IMR-90 (cell line): ENCODE results near the gene AKAP6. TPM values are rescaled to one million over a fixed set of nuclear protein-coding genes. Genes with fewer than 3 reads are reported as not detected.

Experiments
- ATAC-seq: fragments of 200-7000 bp; cut with Tn5 transposase; 2 replicates; pipeline ENCODE4 v1.9.1; 2020; ENCODE audit warnings: low read depth, mild to moderate bottlenecking, moderate library complexity
- BruUV-seq: library from RNA; stranded (reverse); fragments of 400-500 nt; replicated peaks from 2 replicates; lab custom pipeline; 2021; lab: Mats Ljungman, UMichigan
- CTCF ChIA-PET: fragments of 300-600 bp; formaldehyde crosslinking; extraction: SDS; loops from one replicate; lab custom pipeline; 2021; ENCODE audit warnings: antibody characterized with exemption; lab: Yijun Ruan, JAX
- POLR2A ChIA-PET: fragments of 300-600 bp; sonication (Branson Sonifier 250); formaldehyde crosslinking; loops from one replicate; lab custom pipeline; 2022; ENCODE audit warnings: antibody characterized with exemption; ENCODE audit not compliant: unreplicated experiment; lab: Charles Lee
- DNase-seq: peaks from one replicate; pipeline ENCODE4 v3.0.0; 2013
- H2AFZ ChIP-seq: replicated peaks from 2 replicates; pipeline ENCODE3; 2013; ENCODE audit warnings: low read length, mild to moderate bottlenecking; ENCODE audit not compliant: poor library complexity
- H2AK5ac ChIP-seq: 2 replicates; pipeline ENCODE4 v1.6.1; 2013; ENCODE audit warnings: low read depth, low read length, inconsistent platforms
- H2AK9ac ChIP-seq: replicated peaks from 2 replicates; pipeline ENCODE3; 2013; ENCODE audit warnings: mild to moderate bottlenecking, low read depth, low read length, moderate library complexity; ENCODE audit not compliant: poor library complexity
- H2BK120ac ChIP-seq: 2 replicates; pipeline ENCODE4 v1.6.1; 2013; ENCODE audit warnings: low read depth, low read length, inconsistent platforms
- H2BK15ac ChIP-seq: 3 replicates; pipeline ENCODE4 v1.6.1; 2013; ENCODE audit warnings: low read depth, low read length, inconsistent platforms
- H2BK20ac ChIP-seq: 2 replicates; pipeline ENCODE4 v1.6.1; 2013; ENCODE audit warnings: low read depth, mild to moderate bottlenecking, inconsistent platforms, low read length, moderate library complexity
- H2BK5ac ChIP-seq: 2 replicates; pipeline ENCODE4 v1.6.1; 2013; ENCODE audit warnings: mild to moderate bottlenecking, low read depth, low read length, inconsistent platforms; ENCODE audit not compliant: poor library complexity, severe bottlenecking
- H3K14ac ChIP-seq: replicated peaks from 2 replicates; pipeline ENCODE4 v1.6.1; 2013; ENCODE audit warnings: low read depth, low read length, inconsistent platforms
- H3K18ac ChIP-seq: 2 replicates; pipeline ENCODE4 v1.6.1; 2013; ENCODE audit warnings: low read depth, low read length, control low read depth
- H3K23ac ChIP-seq: 2 replicates; pipeline ENCODE4 v1.6.1; 2013; ENCODE audit warnings: low read depth, low read length, inconsistent platforms
- H3K27ac ChIP-seq: 2 replicates; pipeline ENCODE4 v1.5.1; 2013; ENCODE audit warnings: mild to moderate bottlenecking, control low read depth, low read length; ENCODE audit not compliant: insufficient read depth
- H3K27me3 ChIP-seq: 2 replicates; pipeline ENCODE4 v1.6.1; 2013; ENCODE audit warnings: low read length; ENCODE audit not compliant: control insufficient read depth, insufficient read depth
- H3K36me3 ChIP-seq: 2 replicates; pipeline ENCODE4 v1.6.1; 2013; ENCODE audit warnings: low read length, mixed read lengths; ENCODE audit not compliant: control insufficient read depth, insufficient read depth
- H3K4ac ChIP-seq: 2 replicates; pipeline ENCODE4 v1.6.1; 2013; ENCODE audit warnings: low read depth, low read length, inconsistent platforms
- H3K4me1 ChIP-seq: 2 replicates; pipeline ENCODE4 v1.6.1; 2013; ENCODE audit warnings: low read length, mixed read lengths; ENCODE audit not compliant: control insufficient read depth, insufficient read depth
- H3K4me2 ChIP-seq: 2 replicates; pipeline ENCODE4 v1.6.1; 2013; ENCODE audit warnings: low read depth, mild to moderate bottlenecking, control low read depth, low read length, moderate library complexity
- H3K4me3 ChIP-seq: 2 replicates; pipeline ENCODE4 v1.5.1; 2013; ENCODE audit warnings: low read depth, mild to moderate bottlenecking, control low read depth, low read length, moderate library complexity; ENCODE audit not compliant: insufficient read depth
- H3K56ac ChIP-seq: 2 replicates; pipeline ENCODE4 v1.6.1; 2013; ENCODE audit warnings: low read length, inconsistent platforms; ENCODE audit not compliant: insufficient read depth; ENCODE audit errors: extremely low read depth
- H3K79me1 ChIP-seq, 2 experiments: 2 replicates each; pipeline ENCODE4 v1.6.1; 2013; ENCODE audit warnings: low read length in 2 of 2, inconsistent platforms in 1 of 2, low read depth in 1 of 2
- H3K9ac ChIP-seq: 2 replicates; pipeline ENCODE4 v1.6.1; 2013; ENCODE audit warnings: low read depth, low read length, control low read depth
- H3K9me1 ChIP-seq: 2 replicates; pipeline ENCODE4 v1.6.1; 2013; ENCODE audit warnings: low read length, inconsistent platforms; ENCODE audit not compliant: insufficient read depth
- H3K9me3 ChIP-seq: 2 replicates; pipeline ENCODE4 v1.6.1; 2013; ENCODE audit warnings: low read length; ENCODE audit not compliant: control insufficient read depth, insufficient read depth
- H4K20me1 ChIP-seq: 2 replicates; pipeline ENCODE4 v1.6.1; 2013; ENCODE audit warnings: low read length, inconsistent platforms; ENCODE audit not compliant: insufficient read depth
- H4K5ac ChIP-seq: 2 replicates; pipeline ENCODE4 v1.6.1; 2013; ENCODE audit warnings: mild to moderate bottlenecking, low read depth, low read length, control low read depth
- H4K8ac ChIP-seq, 2 experiments: 2 replicates each; pipeline ENCODE4 v1.6.1; 2013; ENCODE audit warnings: low read depth in 2 of 2, low read length in 2 of 2, control low read depth in 1 of 2, inconsistent platforms in 1 of 2
- H4K91ac ChIP-seq: 2 replicates; pipeline ENCODE4 v1.6.1; 2013; ENCODE audit warnings: low read depth, low read length, inconsistent platforms; ENCODE audit not compliant: insufficient read depth
- BHLHE40 ChIP-seq: fragments of 150-350 bp; IDR thresholded peaks from 2 replicates; pipeline ENCODE4 v1.6.1; 2016; ENCODE audit warnings: mild to moderate bottlenecking, low read depth, low read length
- CEBPB ChIP-seq: IDR thresholded peaks from 2 replicates; pipeline ENCODE4 v1.6.1; 2012; ENCODE audit warnings: low read depth, low read length, improper control_type of control experiment
- CHD1 ChIP-seq: IDR thresholded peaks from 2 replicates; pipeline ENCODE4 v1.6.1; 2012; ENCODE audit warnings: low read depth, low read length, improper control_type of control experiment
- MAFK ChIP-seq: IDR thresholded peaks from 2 replicates; pipeline ENCODE4 v1.6.1; 2012; ENCODE audit warnings: low read depth, low read length, improper control_type of control experiment
- MAZ ChIP-seq: IDR thresholded peaks from 2 replicates; pipeline ENCODE4 v1.6.1; 2012; ENCODE audit warnings: low read depth, mild to moderate bottlenecking, low read length, improper control_type of control experiment, moderate library complexity, borderline replicate concordance
- MXI1 ChIP-seq: IDR thresholded peaks from 2 replicates; pipeline ENCODE4 v1.6.1; 2012; ENCODE audit warnings: low read depth, mild to moderate bottlenecking, low read length, moderate library complexity, borderline replicate concordance
- NFE2L2 ChIP-seq: fragments of 150-350 bp; IDR thresholded peaks from 2 replicates; pipeline ENCODE4 v1.6.1; 2016; ENCODE audit warnings: low read depth, mild to moderate bottlenecking, low read length
- POLR2A ChIP-seq: IDR thresholded peaks from 2 replicates; pipeline ENCODE4 v1.6.1; 2012; ENCODE audit warnings: mild to moderate bottlenecking, low read depth, low read length
- RAD21 ChIP-seq: IDR thresholded peaks from 2 replicates; pipeline ENCODE4 v1.6.1; 2012; ENCODE audit warnings: low read length, improper control_type of control experiment
- RCOR1 ChIP-seq: IDR thresholded peaks from 2 replicates; pipeline ENCODE4 v1.6.1; 2012; ENCODE audit warnings: mild to moderate bottlenecking, low read length, improper control_type of control experiment; ENCODE audit not compliant: insufficient replicate concordance
- RFX5 ChIP-seq: IDR thresholded peaks from 2 replicates; pipeline ENCODE4 v1.8.0; 2012; ENCODE audit warnings: low read depth, mild to moderate bottlenecking, low read length, moderate library complexity
- SMC3 ChIP-seq: fragments of 150-350 bp; IDR thresholded peaks from 2 replicates; pipeline ENCODE4 v1.6.1; 2016; ENCODE audit warnings: low read depth, mild to moderate bottlenecking, antibody characterized with exemption, low read length, moderate library complexity
- dilution Hi-C: fragments of 300-500 bp; cut with HindIII; formaldehyde crosslinking; loops from one replicate; pipeline ENCODE4 v1.14.3; 2018; ENCODE audit warnings: low sequenced_read_pairs; ENCODE audit not compliant: unreplicated experiment
- in situ Hi-C: fragments of 300-500 bp; cut with MboI; formaldehyde crosslinking; loops from 3 replicates; pipeline ENCODE4 v1.14.3; 2019; ENCODE audit warnings: low sequenced_read_pairs, inconsistent platforms, mixed read lengths
- intact Hi-C: fragments of 100-400 bp; cut with micrococcal nuclease; formaldehyde crosslinking; loops from 2 replicates; pipeline ENCODE4 v1.10.0; 2022
- polyA plus RNA-seq, 3 experiments: library from polyadenylated mRNA; depleted of rRNA; stranded (reverse); fragments of >200 nt; gene quantifications; 2 replicates each; pipeline ENCODE4 v1.2.3, GENCODE V29; 2012; ENCODE audit warnings: low replicate concordance in 1 of 3
- total RNA-seq: library from RNA; depleted of rRNA; stranded (reverse); fragments of >200 nt; gene quantifications from 2 replicates; pipeline ENCODE4 v1.2.3, GENCODE V29; 2012
- TF ChIP-seq, protein P1 (sequence below): conservative IDR thresholded peaks from 2 replicates; pipeline ENCODE4 v1.5.1; 2012; ENCODE audit warnings: mild to moderate bottlenecking, low read depth, low read length, improper control_type of control experiment
- TF ChIP-seq, protein P2 (sequence below): fragments of 150-350 bp; IDR thresholded peaks from 2 replicates; pipeline ENCODE4 v1.6.1; 2016; ENCODE audit warnings: low read depth, mild to moderate bottlenecking, low read length, moderate library complexity, borderline replicate concordance

Gene AKAP6
- total and polyA plus RNA-seq, 2 of the 4 experiments (the other 2 are of a cell fraction) = 0.22 to 1.6 TPM

DNA sequence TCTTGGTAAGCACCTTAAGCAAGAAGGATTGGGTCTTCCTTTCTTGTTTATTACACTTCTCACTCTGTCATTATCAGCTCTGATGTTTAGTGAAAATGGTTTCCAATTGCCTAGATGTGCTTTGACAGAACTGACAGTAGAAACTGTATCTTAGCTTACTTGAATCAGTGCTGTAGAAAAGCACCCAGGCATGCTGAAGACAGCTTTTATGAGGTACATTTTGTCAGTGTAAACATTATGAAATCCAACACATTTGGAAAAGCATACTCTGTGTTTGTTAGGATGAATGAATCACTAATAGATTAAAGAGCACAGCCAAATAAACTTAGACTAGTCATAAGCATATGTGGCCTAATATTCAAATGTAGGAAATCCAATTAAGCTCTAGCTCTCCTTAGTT lies 319.3 kb downstream of the AKAP6 start:
- Histone ChIP-seq H3K4me1 (no peaks in the 10 kb centered on the region), H3K27ac (no peak overlapping the region)
- intact Hi-C loops = no loop called here

More for the DNA sequence above, 319.3 kb downstream of the AKAP6 start:
- Histone ChIP-seq H3K4me2 (peak overlapping the region; percentile 66), H3K9me3 (no peaks in the 10 kb centered on the region), H3K9ac (no peak overlapping the region), H2BK120ac (no peak overlapping the region), H3K14ac (no peak overlapping the region), H3K23ac (no peak overlapping the region), H3K27me3 (no peaks in the 10 kb centered on the region), H3K4ac (no peak overlapping the region), H4K20me1 (no peaks in the 10 kb centered on the region), H3K4me3 (no peak overlapping the region), H4K8ac (no peak overlapping the region), H4K5ac (no peak overlapping the region), H3K18ac (no peak overlapping the region), H4K91ac (no peak overlapping the region), H3K79me1 (no peaks in the 10 kb centered on the region), H2BK15ac (no peak overlapping the region), H2AK5ac (no peak overlapping the region), H2BK5ac (no peak overlapping the region), H3K9me1 (no peaks in the 10 kb centered on the region), H2BK20ac (no peak overlapping the region), H2AK9ac (no peak overlapping the region), H3K56ac (no peak overlapping the region), H3K36me3 (no peaks in the 10 kb centered on the region), H2AFZ (no peak overlapping the region)
- ChIA-PET CTCF (no interaction called here), POLR2A (no interaction called here)
- dilution Hi-C loops = no loop called here
- TF ChIP-seq MXI1 (no peak), POLR2A (no peak), RCOR1 (no peak), MAZ (no peak), CEBPB (no peak), RFX5 (no peak), BHLHE40 (no peak), SMC3 (no peak), NFE2L2 (no peak), RAD21 (no peak), MAFK (no peak), CHD1 (no peak)
- TF ChIP-seq, protein P1, sequence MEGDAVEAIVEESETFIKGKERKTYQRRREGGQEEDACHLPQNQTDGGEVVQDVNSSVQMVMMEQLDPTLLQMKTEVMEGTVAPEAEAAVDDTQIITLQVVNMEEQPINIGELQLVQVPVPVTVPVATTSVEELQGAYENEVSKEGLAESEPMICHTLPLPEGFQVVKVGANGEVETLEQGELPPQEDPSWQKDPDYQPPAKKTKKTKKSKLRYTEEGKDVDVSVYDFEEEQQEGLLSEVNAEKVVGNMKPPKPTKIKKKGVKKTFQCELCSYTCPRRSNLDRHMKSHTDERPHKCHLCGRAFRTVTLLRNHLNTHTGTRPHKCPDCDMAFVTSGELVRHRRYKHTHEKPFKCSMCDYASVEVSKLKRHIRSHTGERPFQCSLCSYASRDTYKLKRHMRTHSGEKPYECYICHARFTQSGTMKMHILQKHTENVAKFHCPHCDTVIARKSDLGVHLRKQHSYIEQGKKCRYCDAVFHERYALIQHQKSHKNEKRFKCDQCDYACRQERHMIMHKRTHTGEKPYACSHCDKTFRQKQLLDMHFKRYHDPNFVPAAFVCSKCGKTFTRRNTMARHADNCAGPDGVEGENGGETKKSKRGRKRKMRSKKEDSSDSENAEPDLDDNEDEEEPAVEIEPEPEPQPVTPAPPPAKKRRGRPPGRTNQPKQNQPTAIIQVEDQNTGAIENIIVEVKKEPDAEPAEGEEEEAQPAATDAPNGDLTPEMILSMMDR = no peak
- TF ChIP-seq, protein P2, sequence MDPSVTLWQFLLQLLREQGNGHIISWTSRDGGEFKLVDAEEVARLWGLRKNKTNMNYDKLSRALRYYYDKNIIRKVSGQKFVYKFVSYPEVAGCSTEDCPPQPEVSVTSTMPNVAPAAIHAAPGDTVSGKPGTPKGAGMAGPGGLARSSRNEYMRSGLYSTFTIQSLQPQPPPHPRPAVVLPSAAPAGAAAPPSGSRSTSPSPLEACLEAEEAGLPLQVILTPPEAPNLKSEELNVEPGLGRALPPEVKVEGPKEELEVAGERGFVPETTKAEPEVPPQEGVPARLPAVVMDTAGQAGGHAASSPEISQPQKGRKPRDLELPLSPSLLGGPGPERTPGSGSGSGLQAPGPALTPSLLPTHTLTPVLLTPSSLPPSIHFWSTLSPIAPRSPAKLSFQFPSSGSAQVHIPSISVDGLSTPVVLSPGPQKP = no peak
- DNase-seq = peak; percentile 68
- in situ Hi-C loops = no loop called here
- BruUV-seq = no TSS peak
- ATAC-seq = peak; percentile 89
